ENCODE data around the gene TMPRSS2.

TMPRSS2 gene

GRCh38 chr21:41509145-41509496 is 1.2 kb upstream of the TMPRSS2 start:
- DNase-seq = no peak

GRCh38 chr21:41508415-41509144 is 622 bp upstream of the TMPRSS2 start:
- no peak for DNase-seq

GRCh38 chr21:41506611-41507520 is 1.1 kb downstream of the TMPRSS2 start:
- DNase-seq = no peak

- no peak for DNase-seq
Measured at GRCh38 chr21:41506005-41506594, 1.9 kb downstream of the TMPRSS2 start.

- DNase-seq = no peak
Measured at GRCh38 chr21:41504030-41504429, 3.9 kb downstream of the TMPRSS2 start.

DNA sequence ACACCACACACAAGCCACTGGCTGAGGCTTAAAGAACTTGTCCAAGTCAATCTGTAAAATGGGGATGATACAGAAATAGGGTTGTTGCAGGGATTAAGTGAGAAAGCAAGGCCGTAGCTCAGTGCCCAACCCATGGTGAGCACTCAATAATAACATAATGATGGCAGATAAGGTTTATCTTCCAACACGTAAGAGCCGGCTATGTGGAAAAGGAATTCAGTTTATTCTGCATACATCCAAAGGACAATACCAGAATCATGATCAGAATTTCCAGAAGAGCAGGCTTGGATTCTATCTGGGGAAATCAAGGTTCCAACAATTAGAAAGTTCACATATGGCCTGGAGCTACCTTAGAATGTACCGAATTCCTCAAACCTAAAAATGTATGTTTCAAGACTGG is 4.6 kb downstream of the TMPRSS2 start:
- no peak for DNase-seq

GRCh38 chr21:41501919-41502318 is 6.0 kb downstream of the TMPRSS2 start:
- no peak for DNase-seq

- no peak for DNase-seq
Measured at GRCh38 chr21:41500931-41501381, 7.0 kb downstream of the TMPRSS2 start.

GRCh38 chr21:41500363-41500762 is 7.6 kb downstream of the TMPRSS2 start:
- no peak for DNase-seq

- no peak for DNase-seq
Measured at GRCh38 chr21:41499920-41500319, 8.0 kb downstream of the TMPRSS2 start.

DNA sequence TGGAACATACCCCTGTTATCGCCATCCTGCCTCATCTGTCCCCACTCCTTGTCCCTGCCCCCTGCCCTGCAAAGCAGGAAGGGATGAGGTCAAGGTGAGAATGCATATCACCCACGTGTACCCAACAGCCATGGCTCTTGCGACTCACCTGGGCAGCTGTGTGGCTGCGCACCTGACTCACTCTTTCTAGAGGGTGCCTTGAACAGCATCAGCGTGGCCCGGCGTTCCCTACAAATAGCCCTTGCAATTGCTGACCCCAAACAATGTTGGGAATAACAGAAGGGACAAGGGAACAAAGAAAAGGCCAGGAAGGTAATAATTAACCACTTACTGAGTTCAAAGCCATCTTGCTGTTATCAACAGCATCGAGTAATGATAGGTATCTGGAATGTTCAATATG is 10.2 kb downstream of the TMPRSS2 start:
- DNase-seq = no peak

DNA sequence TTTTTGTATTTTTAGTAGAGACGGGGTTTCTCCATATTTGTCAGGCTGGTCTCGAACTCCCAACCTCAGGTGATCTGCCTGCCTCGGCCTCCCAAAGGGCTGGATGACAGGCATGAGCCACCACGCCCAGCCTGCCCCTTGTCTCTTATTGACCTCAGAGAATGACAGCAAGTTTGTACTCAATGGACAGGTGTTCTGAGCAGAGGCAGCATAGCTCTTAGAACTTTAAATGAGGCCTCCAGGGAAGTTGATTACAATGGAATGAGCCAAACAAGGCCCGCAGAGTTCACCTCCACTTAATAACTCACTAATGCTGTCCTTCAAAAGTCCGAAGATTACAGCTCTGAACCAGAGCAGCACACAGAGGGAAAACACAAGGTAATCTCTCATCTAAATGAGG is 10.9 kb downstream of the TMPRSS2 start:
- DNase-seq = no peak

DNA sequence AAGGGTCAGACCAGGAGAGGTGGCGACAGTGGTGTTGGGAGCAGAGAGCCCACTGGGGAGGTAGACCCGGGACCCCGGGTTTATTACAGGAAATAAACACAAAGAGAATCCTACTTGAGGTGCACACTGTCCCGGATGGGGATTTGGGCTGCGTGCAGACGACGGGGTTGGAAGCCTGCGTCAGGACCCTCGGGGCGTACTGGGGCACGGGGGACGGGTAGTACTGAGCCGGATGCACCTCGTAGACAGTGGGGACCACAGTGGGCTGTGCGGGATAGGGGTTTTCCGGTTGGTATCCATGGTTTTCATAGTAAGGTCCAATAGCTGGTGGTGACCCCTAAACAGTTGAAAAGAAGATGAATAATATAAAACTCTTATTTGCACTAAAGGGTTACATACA is 13.7 kb downstream of the TMPRSS2 start:
- DNase-seq = no peak

GRCh38 chr21:41491412-41491811 is 16.5 kb downstream of the TMPRSS2 start:
- no peak for DNase-seq

- DNase-seq = no peak
Measured at GRCh38 chr21:41490330-41490729, 17.6 kb downstream of the TMPRSS2 start.

DNA sequence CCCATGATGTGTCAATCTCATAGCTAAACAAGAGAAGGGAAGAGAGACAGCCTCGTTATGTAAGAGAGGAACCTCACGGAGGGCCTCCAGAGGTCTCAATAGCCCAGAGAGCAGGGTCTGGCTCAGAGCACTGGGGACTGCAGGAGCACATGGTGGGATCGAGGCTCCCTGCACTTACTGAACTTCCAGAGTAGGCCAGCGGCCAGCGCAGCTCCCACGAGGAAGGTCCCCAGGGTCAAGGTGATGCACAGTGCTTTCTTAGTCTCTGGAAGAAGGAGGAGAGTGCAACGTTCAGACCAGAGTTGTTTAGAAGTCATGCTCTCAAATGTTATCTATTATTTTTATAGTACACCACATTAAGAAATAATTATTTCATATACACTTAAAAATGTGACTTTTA is 18.6 kb downstream of the TMPRSS2 start:
- DNase-seq = no peak

- DNase-seq = no peak
Measured at GRCh38 chr21:41488080-41488479, 19.9 kb downstream of the TMPRSS2 start.

- DNase-seq = no peak
Measured at GRCh38 chr21:41487082-41487481, 20.9 kb downstream of the TMPRSS2 start.

DNA sequence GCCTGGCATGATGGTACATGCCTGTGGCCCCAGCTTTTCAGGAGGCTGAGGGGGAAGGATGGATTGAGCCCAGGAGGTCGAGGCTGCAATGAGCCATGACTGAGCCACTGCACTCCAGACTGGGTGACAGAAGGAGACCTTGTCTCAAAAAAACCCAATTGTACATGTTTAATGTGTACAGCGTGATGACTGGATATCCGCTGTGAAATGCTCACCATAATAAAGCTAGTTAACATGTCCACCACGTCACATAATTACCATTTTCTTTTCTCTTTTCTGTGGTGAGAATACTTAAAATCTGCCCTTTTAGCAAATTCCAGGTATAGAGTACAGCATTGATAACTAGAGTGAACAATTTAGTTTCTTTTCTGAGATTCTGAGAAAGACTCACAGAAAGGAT is 24.0 kb downstream of the TMPRSS2 start:
- DNase-seq = no peak

- no peak for DNase-seq
Measured at GRCh38 chr21:41483415-41483814, 24.5 kb downstream of the TMPRSS2 start.

GRCh38 chr21:41482980-41483379 is 25.0 kb downstream of the TMPRSS2 start:
- no peak for DNase-seq

GRCh38 chr21:41482301-41482700 is 25.7 kb downstream of the TMPRSS2 start:
- no peak for DNase-seq

DNA sequence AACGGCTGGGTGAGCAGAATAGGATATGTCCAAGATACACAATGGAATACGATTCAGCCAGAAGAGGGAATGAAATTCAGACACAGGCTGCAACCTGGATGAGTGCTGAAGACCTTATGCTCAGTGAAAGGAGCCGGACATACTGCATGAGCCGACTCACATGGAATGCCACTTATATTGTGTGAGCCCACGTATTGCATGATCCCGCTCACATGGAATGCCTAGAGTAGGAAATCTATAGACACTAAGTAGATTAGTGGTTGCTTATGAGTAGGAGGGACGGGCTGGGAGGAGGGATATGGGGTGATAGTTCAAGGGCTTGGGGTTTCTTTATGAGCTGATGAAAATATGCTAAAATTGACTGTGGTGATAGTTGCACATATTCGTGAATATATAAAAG is 26.8 kb downstream of the TMPRSS2 start:
- DNase-seq = no peak

All from activated naive CD4-positive, alpha-beta T cell (primary cell).